Omental fat pad (tissue), 4 donors: ENCODE results near the gene ATP6V1G2. TPM values are rescaled to one million over a fixed set of nuclear protein-coding genes. Genes with fewer than 3 reads are reported as not detected.
"Not testable (repeated sequence)": the region's sequence is repeated elsewhere in the genome, so short reads cannot be mapped to it uniquely, and the experiment has no call there.

Source experiments
- ATAC-seq: fragments of 150-250 bp; one replicate; pipeline ENCODE4 v1.9.1; 2016; ENCODE audit warnings: mild to moderate bottlenecking, moderate library complexity; ENCODE audit not compliant: low FRiP score
- DNase-seq: peaks from one replicate; pipeline ENCODE4 v3.0.0-alpha.2; 2019; ENCODE audit warnings: low spot score
- CTCF ChIP-seq, 3 donors: fragments of 450-650 bp; IDR thresholded peaks; one replicate each; pipeline ENCODE4 v1.5.1; 2016 to 2017; ENCODE audit warnings: antibody characterized with exemption in 3 of 3, mild to moderate bottlenecking in 3 of 3, moderate library complexity in 2 of 3
- total RNA-seq, 4 donors: library from RNA; depleted of rRNA; stranded (reverse); fragments of >200 nt; gene quantifications; one replicate each; pipeline ENCODE4 v1.1.0, GENCODE V29; 2016

Gene ATP6V1G2
- total RNA-seq, 4 donors from 2014 or later, result 0.74 to 2.6 (median 2.4) TPM; not detected in 1

GRCh38 chr6:31525932-31526591 lies 20.3 kb downstream of the ATP6V1G2 start:
- TF ChIP-seq CTCF (IDR thresholded peaks at IDR 0.05), result no peak
- no peak for DNase-seq
- ATAC-seq, result no peak

- ATAC-seq, result no peak
- no peak for DNase-seq
- no peak for TF ChIP-seq CTCF (IDR thresholded peaks at IDR 0.05)
Observed at GRCh38 chr6:31525553-31525931, 20.9 kb downstream of the ATP6V1G2 start.

GRCh38 chr6:31521835-31522234 lies 24.6 kb downstream of the ATP6V1G2 start:
- ATAC-seq (no peak), DNase-seq (no peak)
- no peak for TF ChIP-seq CTCF (IDR thresholded peaks at IDR 0.05)

GRCh38 chr6:31513456-31514165 lies 32.8 kb downstream of the ATP6V1G2 start:
- DNase-seq (no peak), ATAC-seq (no peak)
- no peak for TF ChIP-seq CTCF (IDR thresholded peaks at IDR 0.05)

GRCh38 chr6:31510007-31510406 lies 36.4 kb downstream of the ATP6V1G2 start:
- ATAC-seq, result no peak
- TF ChIP-seq CTCF (IDR thresholded peaks at IDR 0.05), result no peak
- DNase-seq, result no peak

- not testable (repeated sequence) for ATAC-seq
Observed at GRCh38 chr6:31509036-31509435, 37.4 kb downstream of the ATP6V1G2 start.

GRCh38 chr6:31502586-31502985 lies 43.8 kb downstream of the ATP6V1G2 start:
- no peak for TF ChIP-seq CTCF (IDR thresholded peaks at IDR 0.05)
- no peak for ATAC-seq
- DNase-seq, result no peak

More at GRCh38 chr6:31509036-31509435, 37.4 kb downstream of the ATP6V1G2 start:
- not testable (repeated sequence) for DNase-seq

GRCh38 chr6:31499648-31500047 lies 46.8 kb downstream of the ATP6V1G2 start:
- ATAC-seq, DNase-seq: not testable (repeated sequence)
